H1 (cell line): Measurements from ENCODE around the gene NEURL2. TPM values are rescaled to one million over a fixed set of nuclear protein-coding genes. Genes with fewer than 3 reads are reported as not detected.
A peak's percentile ranks its signal among the peaks of the same experiment; 100 is the strongest.

Source experiments
- CTCF ChIA-PET: fragments of 300-600 bp; sonication (Branson Sonifier 250); formaldehyde crosslinking; loops from one replicate; lab custom pipeline; 2021; ENCODE audit not compliant: partially characterized antibody; lab: Charles Lee
- POLR2A ChIA-PET: fragments of 300-600 bp; sonication (Branson Sonifier 250); formaldehyde crosslinking; loops from one replicate; lab custom pipeline; 2021; ENCODE audit warnings: inconsistent platforms; ENCODE audit not compliant: partially characterized antibody; lab: Charles Lee
- DNase-seq, 2 experiments: peaks; one replicate each; pipeline versions ENCODE4 v3.0.0 to v3.0.0-alpha.2; 2010 to 2022; ENCODE audit warnings: low spot score in 2 of 2, low read depth in 1 of 2, mixed read lengths in 1 of 2
- FAIRE-seq: peaks from 2 replicates; lab custom pipeline; 2011; peaks lifted over from hg19 to GRCh38; lab: Jason Lieb, UNC
- H2AFZ ChIP-seq: 2 replicates; pipeline ENCODE4 v1.8.1; 2012; ENCODE audit warnings: low read length, inconsistent platforms
- H2AK5ac ChIP-seq: 2 replicates; pipeline ENCODE4 v1.6.1; 2013; ENCODE audit warnings: low read depth, low read length
- H2BK120ac ChIP-seq: replicated peaks from 2 replicates; pipeline ENCODE3; 2013; ENCODE audit warnings: low read depth, low read length, inconsistent platforms
- H2BK12ac ChIP-seq: 2 replicates; pipeline ENCODE4 v1.6.1; 2013; ENCODE audit warnings: low read depth, low read length
- H2BK15ac ChIP-seq: 2 replicates; pipeline ENCODE4 v1.6.1; 2013; ENCODE audit warnings: low read length
- H2BK20ac ChIP-seq: 2 replicates; pipeline ENCODE4 v1.6.1; 2013; ENCODE audit warnings: low read length
- H2BK5ac ChIP-seq: 2 replicates; pipeline ENCODE4 v1.6.1; 2013; ENCODE audit warnings: low read depth, low read length
- H3K14ac ChIP-seq: 2 replicates; pipeline ENCODE4 v1.6.1; 2013; ENCODE audit warnings: inconsistent platforms; ENCODE audit not compliant: insufficient read length
- H3K18ac ChIP-seq: 2 replicates; pipeline ENCODE4 v1.6.1; 2013; ENCODE audit warnings: low read length; ENCODE audit errors: extremely low read depth
- H3K23ac ChIP-seq: 2 replicates; pipeline ENCODE4 v1.6.1; 2013; ENCODE audit warnings: inconsistent platforms; ENCODE audit not compliant: insufficient read length
- H3K23me2 ChIP-seq: 2 replicates; pipeline ENCODE4 v1.6.1; 2013; ENCODE audit warnings: low read depth, low read length
- H3K27ac ChIP-seq: 2 replicates; pipeline ENCODE4 v1.6.1; 2011; ENCODE audit warnings: low read depth, low read length, inconsistent platforms
- H3K27me3 ChIP-seq, 4 experiments: replicated peaks in 1 of 4; 1 replicate in 1 of 4; 2 replicates in 3 of 4; pipeline versions ENCODE4 v1.6.1 to v1.8.1; 2011 to 2013; ENCODE audit warnings: low read length in 3 of 4, mild to moderate bottlenecking in 3 of 4, inconsistent platforms in 2 of 4, mixed read lengths in 2 of 4, moderate library complexity in 1 of 4; ENCODE audit not compliant: control insufficient read depth in 3 of 4, insufficient read depth in 3 of 4; ENCODE audit errors: extremely low read depth in 1 of 4
- H3K36me3 ChIP-seq, 4 experiments: 2 replicates each; pipeline versions ENCODE4 v1.6.1 to v1.8.1; 2011 to 2013; ENCODE audit warnings: mild to moderate bottlenecking in 4 of 4, low read length in 3 of 4, moderate library complexity in 2 of 4, control low read depth in 1 of 4, inconsistent platforms in 1 of 4; ENCODE audit not compliant: insufficient read depth in 4 of 4, control insufficient read depth in 2 of 4
- H3K4ac ChIP-seq: replicated peaks from 2 replicates; pipeline ENCODE3; 2013; ENCODE audit warnings: low read length, low read depth, mixed read lengths, inconsistent platforms; ENCODE audit not compliant: insufficient read length
- H3K4me1 ChIP-seq, 4 experiments: replicated peaks in 1 of 4; 1 replicate in 1 of 4; 2 replicates in 3 of 4; pipeline versions ENCODE4 v1.6.1 to v1.8.1; 2011 to 2013; ENCODE audit warnings: low read length in 3 of 4, inconsistent platforms in 2 of 4, mixed read lengths in 1 of 4; ENCODE audit not compliant: insufficient read depth in 4 of 4, control insufficient read depth in 3 of 4
- H3K4me2 ChIP-seq, 2 experiments: 2 replicates each; pipeline versions ENCODE4 v1.6.1 to v1.8.1; 2011 to 2013; ENCODE audit warnings: low read depth in 2 of 2, low read length in 2 of 2, control low read depth in 1 of 2, inconsistent platforms in 1 of 2, mild to moderate bottlenecking in 1 of 2; ENCODE audit not compliant: insufficient read depth in 1 of 2
- H3K4me3 ChIP-seq, 4 experiments: fragments of 200-600, 300-600 bp in 1 of 4; sonication (generic), shearing (Covaris generic), sonication (Bioruptor Twin) in 1 of 4; 2 replicates each; pipeline versions ENCODE4 v1.5.1 to v1.8.1; 2011 to 2016; ENCODE audit warnings: low read length in 4 of 4, low read depth in 3 of 4, control low read depth in 2 of 4, inconsistent platforms in 2 of 4, mild to moderate bottlenecking in 2 of 4, mixed read lengths in 1 of 4, moderate library complexity in 1 of 4; ENCODE audit not compliant: insufficient read depth in 2 of 4; ENCODE audit errors: extremely low read depth in 1 of 4
- H3K56ac ChIP-seq: replicated peaks from 2 replicates; pipeline ENCODE3; 2013; ENCODE audit warnings: low read depth, mild to moderate bottlenecking, mixed read lengths, low read length, inconsistent platforms; ENCODE audit not compliant: insufficient read length
- H3K79me1 ChIP-seq: 2 replicates; pipeline ENCODE4 v1.6.1; 2013; ENCODE audit warnings: low read depth, low read length, control low read depth
- H3K79me2 ChIP-seq, 2 experiments: 2 replicates each; pipeline versions ENCODE4 v1.6.1 to v1.8.1; 2012 to 2013; ENCODE audit warnings: low read length in 2 of 2, mild to moderate bottlenecking in 2 of 2, inconsistent platforms in 1 of 2; ENCODE audit not compliant: insufficient read depth in 2 of 2, control insufficient read depth in 1 of 2
- H3K9ac ChIP-seq, 4 experiments: replicated peaks in 1 of 4; 1 replicate in 1 of 4; 2 replicates in 3 of 4; pipeline versions ENCODE4 v1.6.1 to v1.8.1; 2011 to 2013; ENCODE audit warnings: low read depth in 3 of 4, low read length in 3 of 4, control low read depth in 2 of 4, mild to moderate bottlenecking in 2 of 4, moderate library complexity in 2 of 4, inconsistent platforms in 1 of 4; ENCODE audit errors: extremely low read depth in 1 of 4
- H3K9me3 ChIP-seq, 2 experiments: 2 replicates each; pipeline versions ENCODE4 v1.6.1 to v1.8.1; 2012 to 2013; ENCODE audit warnings: mild to moderate bottlenecking in 2 of 2, moderate library complexity in 2 of 2, control low read depth in 1 of 2, inconsistent platforms in 1 of 2, low read depth in 1 of 2, low read length in 1 of 2, mixed read lengths in 1 of 2; ENCODE audit not compliant: insufficient read depth in 2 of 2
- H4K20me1 ChIP-seq, 2 experiments: replicated peaks in 1 of 2; 2 replicates each; pipeline versions ENCODE3 to v1.8.1; 2011 to 2013; ENCODE audit warnings: inconsistent platforms in 2 of 2, low read length in 2 of 2, mild to moderate bottlenecking in 1 of 2; ENCODE audit not compliant: insufficient read depth in 2 of 2, control insufficient read depth in 1 of 2
- H4K5ac ChIP-seq: 2 replicates; pipeline ENCODE4 v1.6.1; 2013; ENCODE audit warnings: low read length, low read depth, mixed read lengths, inconsistent platforms; ENCODE audit not compliant: insufficient read length
- H4K8ac ChIP-seq: 2 replicates; pipeline ENCODE4 v1.8.0; 2013; ENCODE audit warnings: mild to moderate bottlenecking, moderate library complexity, low read length, inconsistent platforms; ENCODE audit not compliant: insufficient read depth; ENCODE audit errors: extremely low read depth
- H4K91ac ChIP-seq: replicated peaks from 2 replicates; pipeline ENCODE3; 2013; ENCODE audit warnings: low read length, mixed read lengths, inconsistent platforms; ENCODE audit not compliant: insufficient read length
- ATF3 ChIP-seq: IDR thresholded peaks from 2 replicates; pipeline ENCODE4 v1.6.1; 2011; ENCODE audit warnings: low read depth, mild to moderate bottlenecking, low read length; ENCODE audit not compliant: insufficient read depth
- CHD1 ChIP-seq: IDR thresholded peaks from 2 replicates; pipeline ENCODE4 v1.6.1; 2012; ENCODE audit warnings: low read depth, low read length, improper control_type of control experiment
- CTBP2 ChIP-seq: IDR thresholded peaks from 2 replicates; pipeline ENCODE4 v1.7.0; 2011; ENCODE audit warnings: borderline replicate concordance, mild to moderate bottlenecking, moderate library complexity, mixed read lengths, low read length; ENCODE audit not compliant: insufficient read depth, insufficient read length
- CTCF ChIP-seq, 3 experiments: IDR thresholded peaks; 1 replicate in 2 of 3; 2 replicates in 1 of 3; pipeline versions ENCODE4 v1.5.1 to v1.6.1; 2011; ENCODE audit warnings: low read length in 3 of 3, mild to moderate bottlenecking in 3 of 3, inconsistent platforms in 2 of 3, low read depth in 1 of 3, moderate library complexity in 1 of 3; ENCODE audit not compliant: insufficient read depth in 1 of 3; ENCODE audit errors: control extremely low read depth in 1 of 3
- EGR1 ChIP-seq: IDR thresholded peaks from 2 replicates; pipeline ENCODE4 v1.6.1; 2011; ENCODE audit warnings: low read depth, low read length, borderline replicate concordance
- RAD21 ChIP-seq, 2 experiments: IDR thresholded peaks in 1 of 2; conservative IDR thresholded peaks in 1 of 2; 2 replicates each; pipeline ENCODE4 v1.6.1; 2011; ENCODE audit warnings: low read depth in 2 of 2, low read length in 2 of 2, improper control_type of control experiment in 1 of 2, inconsistent platforms in 1 of 2, mild to moderate bottlenecking in 1 of 2, moderate library complexity in 1 of 2
- TBP ChIP-seq: IDR thresholded peaks from 2 replicates; pipeline ENCODE4 v1.6.1; 2011; ENCODE audit warnings: low read depth, low read length, improper control_type of control experiment
- WGBS, 2 experiments: shearing (Covaris generic) in 1 of 2; methylation state at CpG; one replicate each; pipeline versions ENCODE4 v1.1.6 to v1.1.7; 2013 to 2015; ENCODE audit warnings: low lambda C conversion rate in 2 of 2, mixed read lengths in 2 of 2, inconsistent platforms in 1 of 2, low coverage in 1 of 2, missing lambda C conversion rate in 1 of 2; ENCODE audit not compliant: insufficient replicate concordance in 2 of 2, insufficient coverage in 1 of 2, insufficient read length in 1 of 2; ENCODE audit errors: extremely low coverage in 1 of 2, missing lambda C conversion rate in 1 of 2; 5-methylcytosine and 5-hydroxymethylcytosine counted together
- polyA plus RNA-seq, 7 experiments: library from polyadenylated mRNA; depleted of rRNA in 3 of 7; stranded (reverse) in 5 of 7; unstranded in 2 of 7; fragments of >200 nt in 5 of 7; fragments of 200-250 nt in 2 of 7; gene quantifications; 1 replicate in 5 of 7; 2 replicates in 1 of 7; 4 replicates in 1 of 7; pipeline versions ENCODE4 v1.2.1 to v1.2.3, GENCODE V29; 2011 to 2013; ENCODE audit warnings: missing spikeins in 2 of 7, mixed read lengths in 2 of 7
- total RNA-seq: library from RNA; stranded (reverse); fragmentation: NEBNext Ultra II Directional; extraction: Animal tissue kit (Norgen Biotek cat#: 25700); gene quantifications from 2 replicates; pipeline ENCODE4 v1.2.1, GENCODE V29; 2021

NEURL2 gene
- total and polyA plus RNA-seq, 2 of the 8 experiments (the other 6 are each of a cell fraction or from before 2014, with no cell fraction given), result 6.9 TPM

DNA sequence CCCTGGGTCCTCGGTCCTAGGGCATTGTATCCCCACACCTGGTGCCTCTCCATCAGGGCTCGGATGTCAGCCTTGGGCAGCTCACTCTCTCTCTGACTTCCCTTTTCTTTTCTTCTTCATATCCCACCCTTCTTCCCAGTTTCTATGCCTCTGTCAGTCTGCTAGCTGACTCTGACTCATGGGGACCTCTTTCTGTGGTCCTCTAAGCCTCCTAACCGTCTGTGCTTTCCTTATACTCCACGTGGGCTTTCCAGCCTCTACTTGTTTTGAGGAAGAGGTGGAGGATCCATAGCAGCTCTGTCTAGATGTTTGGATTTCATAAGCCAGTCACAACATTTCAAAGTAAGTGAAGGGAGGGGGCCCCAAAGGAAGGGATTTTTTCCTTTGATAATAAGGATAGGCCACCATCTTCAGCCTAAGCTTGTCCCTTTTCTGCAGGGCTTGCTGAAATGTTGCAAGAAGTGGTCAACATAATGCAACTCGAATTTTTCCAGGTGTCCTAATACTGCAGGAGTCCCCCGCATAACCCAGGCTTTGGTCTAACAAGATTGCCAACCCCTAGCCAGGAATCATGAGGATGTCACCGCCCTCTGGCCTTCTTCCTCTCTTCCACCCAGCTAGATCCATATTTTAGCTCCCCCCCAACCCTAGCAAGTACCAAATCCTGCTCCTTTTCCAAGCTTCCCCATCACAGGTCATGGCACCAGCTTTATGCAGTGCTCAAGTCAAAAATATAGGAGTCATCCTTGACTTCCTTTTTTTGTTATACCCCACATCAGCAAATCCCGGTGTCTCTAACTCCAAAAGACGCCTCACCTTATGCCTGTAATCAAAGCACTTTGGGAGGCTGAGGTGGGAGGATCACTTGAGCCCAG lies 29.7 kb upstream of the NEURL2 start:
- no peaks in the 10 kb centered on the region for H3K9me3 ChIP-seq
- no peaks in the 10 kb centered on the region for H3K23me2 ChIP-seq
- TF ChIP-seq CTBP2 (no peak), CHD1 (no peak), RAD21 (IDR thresholded peaks at IDR 0.05 in 1 of 2, conservative IDR thresholded peaks at IDR 0.05 in 1 of 2; ENCODE audit: low read depth in 2 of 2, low read length in 2 of 2) (no peak), ATF3 (no peak), TBP (no peak), EGR1 (no peak), CTCF (IDR thresholded peaks at IDR 0.05; ENCODE audit: control extremely low read depth in 1 of 3, insufficient read depth in 1 of 3, low read depth in 1 of 3, low read length in 3 of 3) (no peak)
- H3K56ac ChIP-seq, result no peak overlapping the region
- no peaks in the 10 kb centered on the region for H3K79me2 ChIP-seq
- no peak overlapping the region for H3K18ac ChIP-seq
- H2BK12ac ChIP-seq, result no peak overlapping the region
- H2AK5ac ChIP-seq, result no peak overlapping the region
- no peak overlapping the region for H4K5ac ChIP-seq
- H4K91ac ChIP-seq, result no peak overlapping the region
- no peak overlapping the region for H3K4me3 ChIP-seq
- POLR2A ChIA-PET, result interaction anchor here (0.8 to 11.8 kb wide), 7 partner anchors 9 to 40 kb away, joined by 3 to 165 read pairs (median 4); partner anchors contain the start of genes CTSA, NEURL2, PCIF1 and PLTP
- no peak overlapping the region for H2BK15ac ChIP-seq
- CTCF ChIA-PET, result interaction anchor here (0.7 to 1.5 kb wide), 3 partner anchors 7 to 15 kb away, joined by 4 to 5 read pairs (median 4); no protein-coding TSS in a partner anchor
- FAIRE-seq (no peak), DNase-seq (no peak)
- H3K14ac ChIP-seq, result no peak overlapping the region
- H3K27ac ChIP-seq, result no peak overlapping the region
- no peak overlapping the region for H2BK120ac ChIP-seq
- H3K9ac ChIP-seq, result no peak overlapping the region
- no peak overlapping the region for H3K4me2 ChIP-seq
- no peak overlapping the region for H2BK5ac ChIP-seq
- no peak overlapping the region for H2AFZ ChIP-seq
- no peaks in the 10 kb centered on the region for H3K27me3 ChIP-seq
- H2BK20ac ChIP-seq, result no peak overlapping the region
- H3K79me1 ChIP-seq, result no peaks in the 10 kb centered on the region
- no peak overlapping the region for H4K8ac ChIP-seq
- peak overlapping the region; percentile 8 for H3K4ac ChIP-seq
- WGBS, 2 experiments, result 84% methylated on average over 9 of the region's 9 CpGs; no CpG with 5 or more reads in 1 of the 2 experiments
- H3K23ac ChIP-seq, result no peak overlapping the region
- H3K4me1 ChIP-seq, result peaks cover 0 to 3% (median 2%) of the 10 kb centered on the region in 4 experiments; a peak in 3 of 7 replicates
- H4K20me1 ChIP-seq, result no peaks in the 10 kb centered on the region
- H3K36me3 ChIP-seq, result no peaks in the 10 kb centered on the region
